Activated B cell treated with CpG ODN at 0.5 μM for 24 hours (primary cell): ENCODE results near the gene DOK3. TPM values are rescaled to one million over a fixed set of nuclear protein-coding genes. Genes with fewer than 3 reads are reported as not detected.

Experiments
- ATAC-seq: fragments of 200-7000 bp; cut with Tn5 transposase; one replicate; pipeline ENCODE4 v1.10.0; 2021; ENCODE audit warnings: low read depth, mild to moderate bottlenecking, moderate library complexity
- CTCF ChIA-PET: fragments of 350-600 bp; sonication (Branson Sonifier 250); formaldehyde crosslinking; loops from one replicate; lab custom pipeline; 2021; ENCODE audit warnings: antibody characterized with exemption; lab: Charles Lee
- POLR2A ChIA-PET: fragments of 350-600 bp; sonication (Branson Sonifier 250); formaldehyde crosslinking; loops from one replicate; lab custom pipeline; 2021; ENCODE audit warnings: antibody characterized with exemption; lab: Charles Lee
- DNase-seq: peaks from one replicate; pipeline ENCODE4 v3.0.0; 2022
- H3K27ac Mint-ChIP-seq: one replicate; pipeline ENCODE4 v1.8.0; 2020; ENCODE audit warnings: mixed read lengths
- H3K27me3 Mint-ChIP-seq: one replicate; pipeline ENCODE4 v1.8.0; 2021; ENCODE audit warnings: mixed read lengths
- H3K36me3 Mint-ChIP-seq: one replicate; pipeline ENCODE4 v1.8.0; 2021; ENCODE audit warnings: low read depth, mixed read lengths
- H3K4me1 Mint-ChIP-seq: one replicate; pipeline ENCODE4 v1.8.0; 2021; ENCODE audit warnings: mixed read lengths
- H3K4me3 Mint-ChIP-seq: one replicate; pipeline ENCODE4 v1.8.0; 2020; ENCODE audit warnings: mild to moderate bottlenecking, mixed read lengths
- H3K9me3 Mint-ChIP-seq: one replicate; pipeline ENCODE4 v1.8.0; 2020; ENCODE audit warnings: mixed read lengths
- intact Hi-C: fragments of 100-400 bp; cut with micrococcal nuclease; formaldehyde crosslinking; loops from one replicate; pipeline ENCODE4 v1.15.1; 2024
- total RNA-seq: library from RNA; stranded (reverse); gene quantifications from 2 replicates; pipeline ENCODE4 v1.2.3, GENCODE V29; 2022
- TF ChIP-seq, protein P1 (sequence below): fragments of 200-600 bp; IDR thresholded peaks from one replicate; pipeline ENCODE4 v1.8.0; 2022; ENCODE audit warnings: antibody characterized with exemption, mild to moderate bottlenecking

The DOK3 gene
- total RNA-seq, 1 donor from 2014 or later = 88.5 TPM

DNA sequence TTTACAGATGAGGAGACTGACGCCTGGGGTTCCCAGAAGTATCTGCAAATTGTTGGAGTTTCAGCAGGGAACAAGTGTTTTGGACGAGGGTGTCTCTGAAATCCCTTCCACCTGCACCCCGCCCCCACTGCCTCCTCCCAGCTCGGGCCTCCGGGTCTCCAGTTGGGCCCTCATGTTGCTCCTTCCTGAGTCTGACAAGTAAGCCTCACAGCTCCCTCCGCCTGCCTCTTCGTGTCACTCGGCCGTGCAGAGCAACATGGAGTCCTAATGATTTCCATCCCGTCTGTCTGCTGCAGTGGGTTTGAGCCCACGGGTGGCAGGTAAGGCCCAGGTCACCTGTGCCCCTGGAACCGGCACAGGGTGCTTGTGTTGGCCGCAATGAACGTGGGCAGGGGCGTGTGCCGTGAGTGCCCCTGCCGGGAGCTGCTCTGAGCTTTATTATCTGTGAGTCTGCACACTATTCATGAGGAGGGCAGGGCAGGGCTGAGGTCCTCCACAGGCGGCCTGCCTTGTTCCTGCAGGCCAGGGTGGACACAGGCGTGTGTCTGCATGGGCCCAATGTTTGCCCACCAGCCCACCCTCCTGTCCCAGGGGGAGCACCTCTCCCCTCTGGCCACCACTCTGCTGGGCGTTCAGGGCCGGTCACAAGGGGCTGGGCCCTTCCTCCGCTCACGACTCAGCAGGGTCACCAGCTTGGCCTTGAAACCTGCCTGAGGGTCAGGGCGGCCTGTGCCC lies 6.1 kb downstream of the DOK3 start:
- ChIA-PET POLR2A (interaction anchor here (0.6 to 0.8 kb wide), 2 partner anchors 28 to 48 kb away, joined by 3 to 4 read pairs; no protein-coding TSS in a partner anchor), CTCF (interaction anchor here (1.4 to 4.1 kb wide), 2 partner anchors 99 to 114 kb away, joined by 3 to 36 read pairs; no protein-coding TSS in a partner anchor)
- H3K4me1 Mint-ChIP-seq = peaks cover 67% of the 10 kb centered on the region

DNA sequence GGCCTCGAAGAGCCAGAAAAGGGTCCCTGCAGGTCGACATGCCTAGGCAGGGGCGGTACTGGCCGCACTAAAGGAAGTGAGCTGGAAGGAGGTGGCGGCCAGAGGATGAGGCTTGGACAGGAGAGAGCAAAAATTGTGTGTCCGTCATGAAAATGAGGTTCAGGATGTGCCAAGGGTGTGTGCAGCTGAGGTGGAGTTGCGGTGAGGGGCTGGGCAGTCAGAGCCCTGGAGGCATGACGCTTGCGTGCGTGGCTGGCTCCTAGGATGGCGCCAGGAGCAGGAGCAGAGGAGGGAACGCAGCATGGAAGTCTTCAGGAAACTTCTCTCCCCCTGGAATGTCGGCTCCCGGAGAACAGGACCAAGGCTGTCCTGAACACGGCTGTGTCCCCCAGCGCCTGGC lies 6.7 kb downstream of the DOK3 start:
- no peak for DNase-seq
- no peak for ATAC-seq
- H3K9me3 Mint-ChIP-seq = no peaks in the 10 kb centered on the region
- peak overlapping the region; percentile 73 for H3K27ac Mint-ChIP-seq
- H3K36me3 Mint-ChIP-seq = peaks cover 36% of the 10 kb centered on the region
- POLR2A ChIA-PET = interaction anchor here (0.8 kb wide), 1 partner anchor 48 kb away, joined by 3 read pairs; no protein-coding TSS in a partner anchor
- peaks cover 68% of the 10 kb centered on the region for H3K4me1 Mint-ChIP-seq
- CTCF ChIA-PET = interaction anchor here (1.4 to 4.1 kb wide), 6 partner anchors 13 to 113 kb away, joined by 3 to 36 read pairs (median 16); partner anchors contain the start of gene DDX41
- TF ChIP-seq, protein P1, sequence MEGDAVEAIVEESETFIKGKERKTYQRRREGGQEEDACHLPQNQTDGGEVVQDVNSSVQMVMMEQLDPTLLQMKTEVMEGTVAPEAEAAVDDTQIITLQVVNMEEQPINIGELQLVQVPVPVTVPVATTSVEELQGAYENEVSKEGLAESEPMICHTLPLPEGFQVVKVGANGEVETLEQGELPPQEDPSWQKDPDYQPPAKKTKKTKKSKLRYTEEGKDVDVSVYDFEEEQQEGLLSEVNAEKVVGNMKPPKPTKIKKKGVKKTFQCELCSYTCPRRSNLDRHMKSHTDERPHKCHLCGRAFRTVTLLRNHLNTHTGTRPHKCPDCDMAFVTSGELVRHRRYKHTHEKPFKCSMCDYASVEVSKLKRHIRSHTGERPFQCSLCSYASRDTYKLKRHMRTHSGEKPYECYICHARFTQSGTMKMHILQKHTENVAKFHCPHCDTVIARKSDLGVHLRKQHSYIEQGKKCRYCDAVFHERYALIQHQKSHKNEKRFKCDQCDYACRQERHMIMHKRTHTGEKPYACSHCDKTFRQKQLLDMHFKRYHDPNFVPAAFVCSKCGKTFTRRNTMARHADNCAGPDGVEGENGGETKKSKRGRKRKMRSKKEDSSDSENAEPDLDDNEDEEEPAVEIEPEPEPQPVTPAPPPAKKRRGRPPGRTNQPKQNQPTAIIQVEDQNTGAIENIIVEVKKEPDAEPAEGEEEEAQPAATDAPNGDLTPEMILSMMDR = no peak
- H3K4me3 Mint-ChIP-seq = no peak overlapping the region
- H3K27me3 Mint-ChIP-seq = peaks cover under 1% of the 10 kb centered on the region
- intact Hi-C loops = loop anchor here (10.0 kb wide), 1 partner anchor 388 kb away; no protein-coding TSS in a partner anchor

More for the DNA sequence above, 6.1 kb downstream of the DOK3 start:
- Mint-ChIP-seq H3K27ac (no peak overlapping the region), H3K4me3 (no peak overlapping the region), H3K36me3 (peaks cover 37% of the 10 kb centered on the region), H3K27me3 (no peaks in the 10 kb centered on the region), H3K9me3 (no peaks in the 10 kb centered on the region)
- no peak for DNase-seq
- intact Hi-C loops = loop anchor here (10.0 kb wide), 1 partner anchor 389 kb away; no protein-coding TSS in a partner anchor
- TF ChIP-seq, protein P1 = no peak
- ATAC-seq = no peak

DNA sequence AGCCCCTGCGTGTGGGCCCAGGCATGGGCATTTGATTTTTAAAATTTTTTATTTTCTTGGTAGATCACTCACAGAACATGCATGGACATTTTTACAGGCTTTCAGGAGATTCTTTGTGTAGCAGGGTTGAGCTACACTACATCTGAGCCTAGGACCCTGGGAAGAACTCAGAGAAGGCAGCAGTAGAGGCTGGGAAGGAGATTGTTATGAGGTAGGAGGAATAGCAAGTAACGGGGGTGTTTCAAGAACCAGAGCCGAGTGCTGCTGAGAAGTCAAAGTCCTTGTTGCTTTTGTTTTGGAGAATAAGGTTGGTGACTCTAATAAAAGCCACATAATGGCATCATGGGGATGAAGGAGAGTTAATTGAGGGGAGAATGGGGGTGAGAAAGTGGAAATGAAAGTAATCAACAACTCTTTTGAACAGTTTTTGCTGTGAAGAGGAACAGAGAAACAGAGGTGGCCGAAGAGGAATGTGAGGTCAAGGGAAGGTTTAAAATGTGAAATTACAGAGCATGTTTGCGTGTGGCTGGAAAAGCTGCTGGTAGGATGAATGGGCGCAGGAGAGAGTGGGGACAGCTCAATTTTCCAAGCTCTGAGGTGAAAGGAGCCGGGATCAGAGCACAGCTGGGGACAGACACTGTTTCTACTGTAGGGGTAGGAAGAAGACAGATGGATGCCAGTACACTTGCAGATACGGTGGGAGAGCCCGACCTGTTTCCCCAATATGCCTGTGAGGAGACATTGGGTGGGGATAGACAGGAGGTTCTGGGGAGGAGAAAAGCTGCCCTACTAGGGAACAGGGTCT lies 7.5 kb downstream of the DOK3 start:
- CTCF ChIA-PET = interaction anchor here (0.9 to 4.1 kb wide), 14 partner anchors 8 to 184 kb away, joined by 3 to 36 read pairs (median 6); partner anchors contain the start of genes DDX41 and DOK3
- peaks cover 28% of the 10 kb centered on the region for H3K36me3 Mint-ChIP-seq
- no peak for ATAC-seq

DNA sequence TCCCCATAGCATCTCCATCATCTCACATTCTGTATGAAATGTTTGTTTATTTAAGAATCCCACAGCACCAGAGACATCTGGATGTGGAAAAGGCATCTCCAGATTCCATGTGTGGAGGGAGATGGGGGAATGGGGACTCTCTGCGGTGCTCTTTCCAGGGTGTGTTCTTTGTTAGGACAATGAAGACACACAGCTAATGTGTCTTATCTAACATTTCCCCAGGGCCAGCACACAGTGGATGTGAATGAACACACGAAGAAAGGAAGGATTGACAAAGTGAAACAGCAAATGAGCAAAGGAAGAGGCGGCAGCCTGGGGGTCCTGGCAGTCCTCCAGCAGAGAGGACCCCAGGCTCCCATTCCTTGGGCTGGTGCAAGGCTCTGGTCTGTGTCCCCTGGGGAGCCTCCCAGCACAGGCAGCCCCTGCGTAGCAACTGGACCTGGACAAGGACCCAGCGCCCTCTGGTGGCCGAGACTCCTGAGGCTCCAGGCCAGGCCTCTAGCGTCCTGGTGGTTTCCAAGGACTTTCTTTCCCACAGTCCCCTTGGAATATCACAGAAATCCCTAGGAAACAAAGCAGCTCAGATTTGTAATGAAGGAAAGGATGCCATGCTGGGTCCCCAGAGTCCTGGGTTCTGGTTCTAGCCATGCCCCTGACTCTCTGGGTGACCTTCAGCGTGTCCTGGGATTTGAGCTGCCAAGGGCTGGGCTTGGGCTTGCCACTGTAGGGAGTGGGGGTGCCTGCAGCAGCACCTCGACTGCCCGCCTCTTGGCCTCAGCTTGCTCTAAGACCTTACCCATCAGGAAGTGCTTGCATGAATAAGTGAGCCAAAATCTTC lies 8.7 kb downstream of the DOK3 start:
- Mint-ChIP-seq H3K36me3 (peaks cover 24% of the 10 kb centered on the region), H3K4me3 (peak overlapping the region; percentile 39), H3K9me3 (no peaks in the 10 kb centered on the region), H3K27ac (no peak overlapping the region), H3K27me3 (peaks cover 2% of the 10 kb centered on the region), H3K4me1 (peaks cover 66% of the 10 kb centered on the region)
- intact Hi-C loops = loop anchor here (1.0 to 10.0 kb wide), 4 partner anchors 45 to 386 kb away; no protein-coding TSS in a partner anchor
- DNase-seq = peak; percentile 77
- TF ChIP-seq, protein P1 = peak; percentile 96
- CTCF ChIA-PET = interaction anchor here (0.7 to 4.1 kb wide), 16 partner anchors 9 to 183 kb away, joined by 3 to 36 read pairs (median 4); partner anchors contain the start of genes DDX41 and DOK3
- peak; percentile 19 for ATAC-seq
- POLR2A ChIA-PET = interaction anchor here (0.8 to 1.6 kb wide), 4 partner anchors 9 to 54 kb away, joined by 3 to 4 read pairs (median 4); no protein-coding TSS in a partner anchor

More for the DNA sequence above, 7.5 kb downstream of the DOK3 start:
- no peak for DNase-seq
- POLR2A ChIA-PET = interaction anchor here (1.0 to 1.6 kb wide), 3 partner anchors 30 to 55 kb away, joined by 3 to 4 read pairs (median 3); no protein-coding TSS in a partner anchor
- H3K27me3 Mint-ChIP-seq = peaks cover 2% of the 10 kb centered on the region
- H3K4me3 Mint-ChIP-seq = peak overlapping the region; percentile 54
- H3K27ac Mint-ChIP-seq = peak overlapping the region; percentile 73
- intact Hi-C loops = loop anchor here (1.0 to 10.0 kb wide), 4 partner anchors 46 to 387 kb away; no protein-coding TSS in a partner anchor
- peaks cover 62% of the 10 kb centered on the region for H3K4me1 Mint-ChIP-seq
- no peaks in the 10 kb centered on the region for H3K9me3 Mint-ChIP-seq
- TF ChIP-seq, protein P1 = no peak
